Stimulated activated CD8-positive, alpha-beta memory T cell treated with anti-CD3 and anti-CD28 coated beads, Interleukin-12 subunit alpha, Interleukin-12 subunit beta, amount 100 ng/mL, for 1 hour (primary cell): ENCODE measurements around the gene ELFN1.

Experiments
- DNase-seq: peaks from one replicate; pipeline ENCODE4 v3.0.0-alpha.2; 2020; ENCODE audit warnings: low read depth

ELFN1 gene

DNA sequence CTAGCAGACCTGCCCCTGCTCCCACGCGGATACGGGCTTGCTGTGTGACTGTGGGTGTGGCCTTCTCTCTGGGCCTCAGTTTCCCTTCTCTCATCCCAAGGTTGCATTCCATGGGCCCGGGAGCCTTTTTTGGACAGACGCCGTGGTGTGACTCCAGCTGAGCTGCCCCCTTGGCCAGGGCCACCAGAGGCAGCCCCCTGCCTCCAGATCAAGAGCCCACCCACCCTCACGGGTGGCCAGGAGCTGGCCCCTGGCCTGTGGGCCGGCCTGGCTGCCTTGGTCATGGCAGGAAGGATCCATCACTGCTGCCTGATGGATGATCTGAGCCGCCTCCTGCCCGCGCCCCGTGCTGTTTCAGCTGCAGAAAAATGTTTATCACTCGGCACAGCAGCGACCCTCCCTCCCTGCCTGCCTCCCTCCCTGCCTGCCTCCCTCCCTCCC, 27.8 kb upstream of the ELFN1 start:
- no peak for DNase-seq

DNA sequence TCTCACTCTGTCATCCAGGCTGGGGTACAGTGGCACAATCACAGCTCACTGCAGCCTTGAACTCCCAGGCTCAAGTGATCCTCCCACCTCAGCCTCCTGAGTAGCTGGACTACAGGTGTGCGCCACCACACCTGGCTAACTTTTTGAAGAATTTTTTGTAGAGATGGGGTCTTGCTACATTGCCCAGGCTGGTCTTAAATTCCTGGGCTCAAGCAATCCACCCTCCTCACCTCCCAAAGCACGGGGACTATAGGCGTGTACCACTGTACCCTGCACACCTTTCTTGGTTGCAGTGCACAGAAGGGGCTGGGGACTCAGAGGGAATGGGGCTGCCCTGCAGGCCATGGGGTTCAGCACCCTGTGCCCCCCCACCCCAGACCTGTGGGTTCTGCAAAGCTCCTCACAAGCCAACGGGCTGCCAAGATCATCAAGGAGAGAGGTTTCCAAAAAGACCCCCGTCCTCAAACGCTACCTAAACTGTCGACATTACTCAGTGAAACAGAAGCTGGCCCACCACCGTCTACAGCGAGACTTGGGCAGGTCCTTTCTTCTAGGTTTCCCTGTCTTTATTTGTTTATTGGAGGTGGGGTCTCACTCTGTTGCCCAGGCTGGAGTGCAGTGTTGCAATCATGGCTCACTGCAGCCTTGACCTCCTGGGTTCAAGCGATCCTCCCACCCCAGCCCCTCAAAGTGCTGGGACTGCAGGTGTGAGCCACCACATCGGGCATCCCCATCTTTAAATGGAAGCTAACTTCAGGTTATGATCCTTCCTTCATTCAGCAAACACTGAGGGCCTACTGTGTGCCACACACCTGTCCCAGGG, 26.6 kb upstream of the ELFN1 start:
- DNase-seq: no peak

DNA sequence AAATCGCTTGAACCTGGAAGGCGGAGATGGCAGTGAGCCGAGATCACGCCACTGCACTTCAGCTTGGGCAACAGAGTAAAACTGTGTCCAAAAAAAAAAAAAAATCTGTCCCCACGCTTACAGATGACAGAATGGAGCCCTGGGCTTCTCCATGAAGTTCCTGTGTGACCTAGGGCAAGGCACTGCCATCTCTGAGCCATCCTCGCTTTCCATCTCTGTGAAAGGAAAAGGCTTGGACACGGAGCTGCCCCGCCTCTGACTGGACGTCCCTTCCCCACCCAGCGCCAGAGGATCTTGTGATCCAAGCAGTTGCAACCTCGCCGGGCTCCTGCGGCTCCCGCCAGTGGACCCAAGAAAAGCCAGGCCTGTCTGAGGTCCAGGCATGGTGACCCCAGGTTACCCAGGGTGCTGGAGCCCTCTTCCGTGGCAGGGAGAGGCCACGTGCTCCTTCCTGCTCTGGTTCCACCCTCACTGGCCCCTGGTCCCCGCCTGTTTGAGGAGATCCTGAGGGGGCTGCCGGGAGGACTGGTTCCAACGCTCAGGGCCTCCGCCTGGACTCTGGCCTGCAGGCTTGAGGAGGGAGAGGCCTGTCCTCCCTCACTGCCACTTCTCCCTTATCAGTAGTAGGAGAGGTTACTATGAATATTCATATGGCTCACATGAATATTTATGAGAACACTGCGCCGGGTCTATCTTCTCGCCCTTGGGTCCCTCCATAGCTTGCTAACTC, 25.6 kb upstream of the ELFN1 start:
- no peak for DNase-seq

DNA sequence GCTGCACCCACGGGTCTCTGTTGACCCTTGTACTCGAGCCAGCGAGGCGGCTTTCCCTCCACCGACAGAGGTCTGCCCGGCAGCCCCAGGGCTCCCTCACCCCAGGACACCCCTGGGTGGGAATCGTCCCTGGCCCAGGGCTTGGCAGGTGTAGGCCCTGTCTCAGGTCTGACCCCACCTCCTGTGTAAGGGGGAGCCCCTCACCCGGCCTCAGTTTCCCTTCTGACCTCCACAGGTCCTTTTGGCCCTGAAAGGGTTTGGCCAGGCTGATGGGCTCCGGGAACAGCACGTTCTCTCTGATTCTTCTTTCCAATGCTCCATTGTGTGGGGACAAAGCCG, 25.0 kb upstream of the ELFN1 start:
- no peak for DNase-seq

DNA sequence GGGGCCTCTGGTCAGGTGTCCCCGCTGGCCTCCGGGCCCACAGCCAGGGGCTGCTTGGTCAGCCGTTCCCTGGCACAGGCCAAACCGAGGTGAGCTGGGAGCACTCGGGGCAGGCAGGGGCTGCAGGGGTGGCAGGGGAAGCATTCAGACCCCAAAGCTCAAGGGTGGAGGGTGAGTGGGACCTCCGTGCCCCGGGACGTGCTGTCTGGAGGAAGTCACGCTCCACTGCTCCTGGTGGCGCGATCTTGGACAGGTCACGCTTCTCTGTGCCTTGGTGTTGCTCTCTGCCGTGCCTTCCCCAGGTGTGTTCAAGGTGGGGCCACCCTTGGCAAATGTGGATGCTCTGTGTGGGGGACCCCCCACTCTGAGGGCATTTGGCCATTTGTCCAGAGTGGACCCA, 24.6 kb upstream of the ELFN1 start:
- no peak for DNase-seq

DNA sequence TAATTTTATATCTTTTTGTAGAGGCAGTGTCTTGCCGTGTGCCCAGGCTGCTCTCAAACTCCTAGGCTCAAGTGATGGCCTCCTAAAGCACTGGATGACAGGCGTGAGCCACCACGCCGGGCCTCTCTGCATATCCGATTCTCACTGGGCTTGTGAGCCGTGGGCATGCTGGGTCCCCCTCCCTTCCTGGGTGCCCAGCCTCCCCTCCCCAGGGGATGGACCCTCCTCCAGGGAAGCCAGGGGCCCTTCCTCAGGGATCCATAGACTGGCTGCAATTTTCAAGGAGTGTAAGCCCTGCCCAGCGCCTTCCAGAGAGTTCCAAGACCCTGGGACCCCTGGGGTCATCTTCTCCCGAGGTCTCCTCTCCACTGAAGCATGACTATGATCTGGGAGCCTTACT, 23.7 kb upstream of the ELFN1 start:
- no peak for DNase-seq

DNA sequence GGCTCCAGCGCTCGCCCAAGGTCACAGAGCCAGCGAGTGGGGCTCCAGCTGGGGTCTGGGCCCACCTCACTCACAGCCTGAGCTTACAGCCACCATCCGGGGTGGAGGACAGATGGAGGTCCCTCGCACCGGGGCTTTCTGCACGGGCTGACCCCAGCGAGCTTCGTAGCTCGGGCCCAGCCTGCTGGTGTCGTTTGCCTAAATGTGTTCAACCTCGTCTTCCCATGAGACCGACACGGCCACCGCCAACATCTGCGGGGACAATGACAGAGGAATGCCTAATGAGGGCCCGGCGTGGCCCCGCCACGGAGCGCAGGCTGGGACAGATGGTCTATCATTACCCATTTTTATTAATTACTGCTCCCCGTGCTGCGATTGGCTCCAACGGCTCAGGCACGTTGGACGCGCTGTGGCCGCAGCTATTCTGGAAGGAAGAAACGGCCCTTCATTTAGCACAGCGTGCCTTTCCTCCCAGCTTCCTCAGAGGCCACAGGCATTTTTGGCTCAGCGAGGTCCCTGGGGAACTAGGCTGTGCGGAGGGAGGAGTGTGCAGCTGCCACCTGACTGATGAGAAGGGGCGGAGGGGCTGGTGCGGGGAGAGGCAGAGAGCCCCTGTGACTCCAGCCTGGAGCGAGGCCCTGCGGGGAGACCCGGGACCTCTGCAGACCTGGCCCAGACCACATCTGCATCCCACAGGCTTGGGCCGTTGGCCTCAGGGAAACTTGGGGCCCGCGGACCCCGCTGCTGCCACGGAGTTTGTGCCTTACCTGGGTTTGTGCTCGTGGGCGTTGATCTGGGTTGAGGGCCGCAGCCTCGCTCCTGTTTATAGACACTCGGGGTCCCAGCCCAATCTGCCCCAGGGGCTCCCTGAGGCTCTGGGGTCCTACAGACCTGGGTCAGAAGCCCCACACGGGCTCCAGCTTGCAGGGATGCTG, 22.9 kb upstream of the ELFN1 start:
- DNase-seq: no peak

DNA sequence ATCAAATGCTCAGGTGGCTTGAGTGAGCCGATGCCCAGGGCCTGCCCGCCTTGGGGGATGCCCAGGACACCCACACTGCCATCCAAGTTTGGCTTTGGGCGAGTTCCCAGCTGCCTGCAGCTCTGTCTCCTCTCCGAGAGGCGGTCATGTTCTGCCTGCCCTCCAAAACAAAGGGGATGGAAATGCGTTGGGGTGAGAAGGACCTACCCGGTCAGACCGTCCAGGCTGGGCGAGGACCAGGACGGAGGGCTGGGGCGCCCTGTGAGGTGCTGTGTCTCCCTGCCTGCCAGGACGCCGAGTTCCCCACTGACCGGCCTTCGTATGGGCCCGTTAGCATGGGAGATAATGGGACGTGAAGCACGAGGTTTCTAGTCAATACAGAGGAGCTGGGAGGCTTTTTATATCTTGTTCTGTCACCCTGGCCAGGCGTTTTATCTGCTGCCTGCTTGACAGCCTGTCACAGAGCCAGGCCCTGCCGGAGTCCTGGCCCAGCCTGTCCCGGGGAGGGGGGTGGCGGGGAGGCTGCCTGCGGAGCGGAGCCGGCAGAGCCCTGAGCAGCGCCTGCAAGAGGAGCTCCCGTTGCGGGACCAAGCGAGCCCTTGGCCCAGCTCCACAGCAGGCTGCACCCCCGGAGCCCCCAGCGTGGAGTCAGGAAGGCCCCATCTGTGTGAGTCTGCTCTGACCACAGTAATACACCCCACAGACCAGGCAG, 22.0 kb upstream of the ELFN1 start:
- no peak for DNase-seq

DNA sequence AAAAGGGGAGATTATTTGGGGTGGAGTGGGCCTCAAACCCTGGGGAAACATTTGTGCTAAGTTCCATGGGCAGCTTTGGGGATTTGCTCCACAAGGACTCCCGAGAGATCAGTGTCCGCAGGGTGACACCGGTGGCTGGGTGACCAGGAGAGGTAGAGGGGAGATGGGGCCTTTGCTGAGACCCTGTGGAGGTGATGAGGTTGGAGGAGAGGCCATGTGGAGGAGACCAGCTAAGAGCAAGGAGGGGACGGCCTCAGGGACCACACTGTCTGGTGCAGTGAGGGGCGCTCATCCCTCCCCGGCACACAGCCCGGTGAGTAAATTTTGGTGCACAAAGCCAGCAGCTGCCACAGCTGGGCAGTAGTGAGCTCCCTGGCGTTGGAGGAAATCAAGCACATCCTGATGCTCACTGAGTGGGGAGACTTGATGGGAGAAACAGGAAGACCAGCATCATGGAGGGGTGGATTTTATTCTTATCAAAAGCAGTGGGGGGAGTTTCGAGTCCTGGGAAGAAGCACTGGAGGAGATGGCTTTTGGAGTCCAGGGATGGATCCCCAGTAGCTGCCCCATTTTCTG, 20.2 kb upstream of the ELFN1 start:
- no peak for DNase-seq

DNA sequence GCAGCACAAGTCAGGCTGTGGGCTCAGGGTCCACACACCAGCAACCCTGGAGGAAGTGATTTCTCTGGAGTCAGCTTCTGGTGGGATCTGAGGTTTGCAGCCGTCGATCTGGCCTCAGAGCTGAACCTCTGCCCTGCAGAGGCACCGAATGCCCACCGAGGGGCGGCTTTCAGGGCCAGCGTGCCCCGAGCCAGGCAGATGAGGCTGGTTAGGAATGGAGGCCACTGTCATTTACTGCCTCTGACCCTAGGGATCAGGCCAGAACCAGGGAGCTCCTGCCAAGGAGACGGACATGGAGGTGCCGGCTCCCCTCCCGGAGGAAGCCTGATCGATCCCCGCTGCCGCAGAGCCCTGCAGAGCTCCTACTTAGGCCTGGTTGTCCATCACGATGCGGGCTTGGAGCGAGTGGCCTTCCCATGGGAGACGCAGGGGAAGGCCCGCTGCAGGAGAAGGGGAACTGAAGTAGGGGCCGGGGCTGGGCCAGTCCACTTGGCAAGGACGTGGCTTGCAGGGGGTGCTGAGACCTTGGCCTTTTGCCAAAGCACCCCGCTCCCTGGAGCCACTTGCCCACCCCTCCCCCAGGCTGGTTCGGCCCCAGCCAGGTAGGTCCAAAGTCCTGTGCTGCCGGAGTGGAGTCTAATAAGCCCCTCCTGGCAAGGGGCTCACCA, 19.6 kb upstream of the ELFN1 start:
- DNase-seq: no peak

DNA sequence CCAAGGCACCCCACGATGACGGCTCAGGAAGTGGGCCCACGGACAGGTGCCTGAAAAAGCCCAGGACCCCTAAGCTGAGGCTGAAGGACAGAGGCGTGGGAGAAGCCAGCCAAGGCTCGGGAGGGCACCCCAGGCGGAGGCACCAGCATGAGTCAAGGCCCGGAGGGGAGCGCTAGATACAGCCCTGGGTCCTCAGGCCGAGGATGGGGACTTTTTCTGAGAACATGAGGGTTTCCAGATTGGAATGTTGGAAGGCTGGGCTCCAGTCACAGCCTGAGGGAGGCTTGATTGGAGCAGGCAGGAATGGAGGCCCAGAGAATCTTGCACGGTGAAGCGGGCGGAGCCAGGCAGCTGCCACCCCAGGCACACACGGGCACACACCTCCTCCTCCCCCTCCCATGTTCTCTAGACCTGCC, 19.0 kb upstream of the ELFN1 start:
- no peak for DNase-seq

DNA sequence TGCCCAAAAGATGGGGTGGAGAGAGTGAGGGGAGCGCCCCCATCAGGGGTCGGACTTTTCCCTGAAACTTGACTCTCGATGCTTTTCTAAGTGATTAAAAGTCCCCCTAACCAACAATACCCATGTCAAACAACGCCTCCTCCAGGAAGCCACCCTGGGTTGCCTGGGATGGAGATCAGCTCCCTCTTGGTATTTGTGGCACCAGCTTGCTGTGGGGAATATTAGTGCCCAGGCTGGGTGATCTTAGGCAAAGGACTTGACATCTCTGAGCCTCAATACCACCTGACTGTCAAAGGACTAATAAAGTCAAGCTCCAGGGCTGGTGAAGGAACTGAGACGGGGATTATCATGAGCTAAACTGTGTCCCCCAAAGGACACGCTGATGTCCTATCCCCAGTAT, 18.2 kb upstream of the ELFN1 start:
- no peak for DNase-seq

DNA sequence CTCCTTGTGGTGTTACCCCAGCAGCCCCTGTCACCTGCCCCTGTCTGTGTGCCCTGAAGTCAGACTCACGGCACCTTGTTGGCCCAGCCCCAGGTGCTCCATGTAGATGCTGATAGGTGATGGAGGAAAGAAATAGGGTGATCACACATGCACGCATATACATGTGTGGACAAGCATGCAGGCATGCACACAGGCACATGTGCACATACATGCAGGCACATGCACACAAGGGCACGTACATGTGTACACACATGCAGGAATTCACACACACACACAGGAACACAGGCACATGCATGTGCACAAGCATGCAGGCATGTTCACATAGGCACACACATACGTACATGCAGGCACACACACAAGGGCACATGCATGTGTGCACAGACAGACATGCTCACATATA, 16.6 kb upstream of the ELFN1 start:
- DNase-seq: no peak

DNA sequence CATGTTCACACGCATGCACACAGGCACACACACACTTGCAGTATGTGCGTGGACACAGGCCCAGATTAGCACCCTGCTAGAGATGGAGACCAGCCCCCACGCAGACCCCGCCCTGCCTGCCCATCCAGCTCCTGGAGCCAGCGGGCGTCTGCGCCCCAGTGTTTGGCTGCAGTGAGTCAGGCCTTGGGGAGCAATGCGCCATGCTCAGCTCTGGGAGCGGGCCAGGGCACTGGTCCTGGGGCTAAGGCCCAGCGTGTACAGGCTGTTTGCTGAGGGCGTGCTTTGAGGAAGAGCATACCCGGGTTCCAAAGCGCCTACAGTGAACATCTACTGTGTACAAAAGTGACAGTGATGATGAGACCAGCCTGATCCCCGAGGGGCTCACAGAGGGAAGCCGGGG, 16.0 kb upstream of the ELFN1 start:
- DNase-seq: no peak

DNA sequence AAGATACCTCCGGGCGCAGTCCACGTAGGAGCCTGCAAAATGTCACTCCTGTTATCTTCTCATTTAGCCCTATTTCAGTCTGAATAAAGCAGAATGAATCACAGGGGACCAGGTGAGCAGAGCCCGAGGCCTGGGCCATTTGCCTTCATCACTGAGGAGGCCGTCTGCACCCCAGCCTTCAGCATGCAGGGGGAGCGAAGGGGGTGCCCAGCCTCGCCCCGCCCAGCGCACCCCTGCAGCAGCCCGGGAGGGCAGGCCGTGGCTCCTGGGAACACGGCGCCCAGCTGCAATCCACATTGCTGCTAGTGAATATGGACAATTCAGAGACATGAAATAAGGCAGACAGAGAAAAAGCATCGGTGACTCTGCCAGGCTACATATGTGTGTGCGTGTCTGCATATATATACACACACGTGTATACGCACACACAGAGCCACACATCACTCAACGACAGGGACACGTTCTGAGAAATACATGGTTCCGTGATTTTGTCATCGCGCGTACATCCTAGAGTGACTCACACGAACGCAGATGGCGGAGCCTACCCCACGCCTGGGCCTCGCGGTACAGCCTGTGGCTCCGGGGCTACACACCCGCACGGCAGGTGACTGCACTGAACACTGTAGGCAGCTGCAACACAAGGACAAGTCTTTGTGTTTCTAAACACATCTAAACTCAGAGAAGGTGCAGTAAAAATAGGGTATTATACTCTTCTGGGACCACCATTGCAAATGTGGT, 15.2 kb upstream of the ELFN1 start:
- DNase-seq: no peak

DNA sequence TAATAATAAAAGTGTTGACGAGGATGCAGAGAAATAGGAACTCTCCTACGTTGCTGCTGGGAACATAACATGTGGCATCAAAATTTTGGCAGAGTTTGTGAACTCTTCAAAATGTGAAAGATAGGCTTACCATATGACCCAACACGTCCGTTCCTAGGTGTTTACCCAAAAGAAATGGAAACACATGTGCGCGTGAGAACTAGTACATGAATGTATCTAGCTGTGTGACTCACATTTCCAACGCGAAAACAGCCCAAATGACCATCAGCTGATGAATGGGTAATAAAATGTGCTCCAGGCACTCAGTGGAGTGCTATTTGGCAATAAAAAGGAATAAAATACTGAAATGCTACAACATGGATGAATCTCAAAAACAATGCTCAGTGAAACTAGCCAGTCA, 10.4 kb upstream of the ELFN1 start:
- no peak for DNase-seq

DNA sequence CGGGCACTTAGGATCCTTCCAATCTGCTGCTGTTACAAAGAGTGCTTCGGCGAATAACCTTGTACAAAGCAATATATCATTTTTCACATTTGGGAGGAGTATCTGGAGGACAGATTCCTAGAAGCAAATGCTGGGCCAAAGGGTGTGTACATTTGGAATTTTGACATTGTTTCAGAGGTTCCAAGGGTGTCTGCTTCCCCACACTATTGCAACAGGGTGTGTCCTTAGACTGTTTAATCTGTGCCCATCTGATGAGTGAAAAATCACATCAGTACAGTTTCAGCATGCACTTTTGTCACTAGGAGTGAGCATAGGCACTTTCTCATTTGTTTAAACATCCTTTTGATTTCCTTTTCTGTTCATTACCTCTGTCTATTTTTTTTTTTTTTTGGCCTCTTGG, 8.6 kb upstream of the ELFN1 start:
- no peak for DNase-seq

DNA sequence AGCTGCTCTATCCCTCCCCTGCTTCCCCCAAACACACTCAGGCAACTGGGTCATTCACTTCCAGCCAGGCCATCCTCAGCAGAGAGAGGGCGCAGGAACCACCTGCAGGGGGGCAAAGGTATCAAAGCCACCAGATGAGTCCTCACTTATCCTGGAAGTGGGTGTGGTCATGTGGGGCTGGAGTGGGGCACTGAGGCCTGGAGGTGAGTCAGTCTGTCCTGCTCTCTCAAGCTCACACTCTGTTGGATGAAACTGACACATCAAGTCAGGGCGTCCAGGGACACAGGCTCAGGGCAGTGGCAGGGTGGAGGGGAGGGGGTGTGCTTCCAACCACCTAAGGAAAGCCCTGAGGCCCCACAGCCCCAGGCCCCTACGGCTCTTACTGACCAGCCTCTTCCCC, 8.0 kb upstream of the ELFN1 start:
- DNase-seq: no peak

DNA sequence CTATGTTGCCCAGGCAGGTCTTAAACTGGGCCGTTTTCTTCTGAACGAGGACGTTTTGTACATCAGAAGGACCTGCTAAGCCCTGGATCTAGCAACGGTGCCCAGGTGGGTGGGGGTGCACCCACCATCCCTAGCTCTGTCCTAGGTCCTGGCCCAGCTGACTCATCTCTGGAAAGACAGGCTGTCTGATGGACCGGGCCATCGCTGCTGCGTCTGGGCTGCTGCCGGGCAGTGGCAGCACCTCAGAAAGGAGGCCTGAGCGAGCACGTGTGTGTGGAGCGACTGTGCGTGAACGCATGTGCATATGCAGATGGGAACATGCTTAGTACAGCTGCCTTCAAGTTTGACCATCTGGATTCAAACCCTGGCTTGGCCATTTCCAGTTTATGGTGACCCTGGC, 7.3 kb upstream of the ELFN1 start:
- no peak for DNase-seq

DNA sequence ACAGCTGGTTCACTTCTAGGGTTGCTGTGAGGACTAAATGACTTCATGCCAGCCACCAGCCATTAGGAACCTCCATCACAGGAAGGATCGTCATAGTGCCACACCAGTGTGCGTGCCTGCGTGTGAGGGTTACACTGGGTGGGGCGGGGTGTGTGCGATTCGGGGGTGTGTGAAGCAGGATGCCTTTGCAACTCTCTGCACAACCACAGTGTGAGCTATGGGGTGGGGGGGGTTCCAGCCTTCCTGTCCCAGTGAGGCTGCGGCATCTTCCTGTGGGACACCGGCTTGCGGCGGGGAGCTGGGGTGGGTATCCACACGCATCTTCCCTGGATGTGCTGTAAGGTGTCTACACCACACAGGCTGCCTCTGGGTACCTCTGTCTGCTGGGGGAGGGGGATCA, 6.9 kb upstream of the ELFN1 start:
- DNase-seq: no peak
